ENCODE data around the gene GTSE1.

Gene GTSE1

GRCh38 chr22:46370584-46371291 is 74.1 kb downstream of the GTSE1 start:
- Mint-ChIP-seq H3K4me3 (no peak overlapping the region), H3K9me3 (peaks cover 1 to 2% of the 10 kb centered on the region in 2 donors), H3K27ac (no peak overlapping the region), H3K4me1 (peaks cover 12 to 24% of the 10 kb centered on the region in 2 donors), H3K36me3 (peaks cover 7 to 22% of the 10 kb centered on the region in 2 donors), H3K27me3 (peaks cover 21 to 50% of the 10 kb centered on the region in 2 donors)
- DNase-seq (no peak), ATAC-seq (replicated peaks) (no peak)

- Mint-ChIP-seq H3K4me3 (no peak overlapping the region), H3K27ac (no peak overlapping the region), H3K4me1 (peaks cover 12 to 24% of the 10 kb centered on the region in 2 donors)
These were observed 75.1 kb downstream of the GTSE1 start for GRCh38 chr22:46371623-46372226.

GRCh38 chr22:46372686-46373085 is 76.0 kb downstream of the GTSE1 start:
- Mint-ChIP-seq H3K36me3 (peaks cover 24 to 42% of the 10 kb centered on the region in 2 donors), H3K4me1 (peaks cover 12 to 23% of the 10 kb centered on the region in 2 donors), H3K4me3 (no peak overlapping the region), H3K27me3 (peaks cover 23 to 54% of the 10 kb centered on the region in 2 donors), H3K27ac (no peak overlapping the region), H3K9me3 (peaks cover 10 to 13% of the 10 kb centered on the region in 2 donors)
- ATAC-seq (replicated peaks), result no peak
- DNase-seq, result no peak

More at GRCh38 chr22:46371623-46372226, 75.1 kb downstream of the GTSE1 start:
- ATAC-seq (replicated peaks), result no peak
- H3K36me3 Mint-ChIP-seq, result peaks cover 17 to 32% of the 10 kb centered on the region in 2 donors
- peaks cover 7 to 8% of the 10 kb centered on the region in 2 donors for H3K9me3 Mint-ChIP-seq
- H3K27me3 Mint-ChIP-seq, result peaks cover 24 to 57% of the 10 kb centered on the region in 2 donors
- DNase-seq, result no peak

GRCh38 chr22:46373159-46373558 is 76.5 kb downstream of the GTSE1 start:
- peaks cover 27 to 44% of the 10 kb centered on the region in 2 donors for H3K36me3 Mint-ChIP-seq
- ATAC-seq (replicated peaks), result no peak
- H3K4me1 Mint-ChIP-seq, result peaks cover 12 to 21% of the 10 kb centered on the region in 2 donors
- H3K4me3 Mint-ChIP-seq, result no peak overlapping the region
- DNase-seq, result no peak
- peaks cover 19 to 49% of the 10 kb centered on the region in 2 donors for H3K27me3 Mint-ChIP-seq
- peaks cover 10 to 13% of the 10 kb centered on the region in 2 donors for H3K9me3 Mint-ChIP-seq
- no peak overlapping the region for H3K27ac Mint-ChIP-seq

- Mint-ChIP-seq H3K27me3 (peaks cover 19 to 40% of the 10 kb centered on the region in 2 donors), H3K4me1 (peaks cover 12 to 21% of the 10 kb centered on the region in 2 donors), H3K9me3 (peaks cover 10 to 13% of the 10 kb centered on the region in 2 donors), H3K27ac (no peak overlapping the region), H3K36me3 (peaks cover 36 to 49% of the 10 kb centered on the region in 2 donors), H3K4me3 (no peak overlapping the region)
- DNase-seq, result no peak
- peak; percentile 70 to 83 for ATAC-seq (replicated peaks)
These were observed 77.4 kb downstream of the GTSE1 start for GRCh38 chr22:46373921-46374662.

- H3K4me1 Mint-ChIP-seq, result peaks cover 12 to 21% of the 10 kb centered on the region in 2 donors
These were observed 78.2 kb downstream of the GTSE1 start for GRCh38 chr22:46374663-46375474.

GRCh38 chr22:46376111-46376510 is 79.4 kb downstream of the GTSE1 start:
- Mint-ChIP-seq H3K9me3 (peaks cover 10 to 13% of the 10 kb centered on the region in 2 donors), H3K27ac (no peak overlapping the region), H3K36me3 (peaks cover 48 to 67% of the 10 kb centered on the region in 2 donors), H3K4me3 (no peak overlapping the region), H3K27me3 (peaks cover 22 to 42% of the 10 kb centered on the region in 2 donors), H3K4me1 (peaks cover 12 to 21% of the 10 kb centered on the region in 2 donors)
- DNase-seq (no peak), ATAC-seq (replicated peaks) (no peak)

More at GRCh38 chr22:46374663-46375474, 78.2 kb downstream of the GTSE1 start:
- peaks cover 39 to 54% of the 10 kb centered on the region in 2 donors for H3K36me3 Mint-ChIP-seq
- no peak overlapping the region for H3K4me3 Mint-ChIP-seq
- H3K27me3 Mint-ChIP-seq, result peaks cover 19 to 37% of the 10 kb centered on the region in 2 donors
- peaks cover 10 to 13% of the 10 kb centered on the region in 2 donors for H3K9me3 Mint-ChIP-seq
- DNase-seq (no peak), ATAC-seq (replicated peaks) (no peak)
- H3K27ac Mint-ChIP-seq, result no peak overlapping the region

GRCh38 chr22:46376908-46377524 is 80.3 kb downstream of the GTSE1 start:
- Mint-ChIP-seq H3K9me3 (peaks cover 10 to 13% of the 10 kb centered on the region in 2 donors), H3K4me3 (no peak overlapping the region), H3K4me1 (peaks cover 12 to 15% of the 10 kb centered on the region in 2 donors), H3K27ac (no peak overlapping the region), H3K36me3 (peaks cover 54 to 66% of the 10 kb centered on the region in 2 donors), H3K27me3 (peaks cover 15 to 37% of the 10 kb centered on the region in 2 donors)
- DNase-seq (no peak), ATAC-seq (replicated peaks) (no peak)

GRCh38 chr22:46377525-46378425 is 81.1 kb downstream of the GTSE1 start:
- no peak for DNase-seq
- peaks cover 10 to 13% of the 10 kb centered on the region in 2 donors for H3K9me3 Mint-ChIP-seq
- peaks cover 13 to 30% of the 10 kb centered on the region in 2 donors for H3K27me3 Mint-ChIP-seq
- H3K27ac Mint-ChIP-seq, result no peak overlapping the region
- peaks cover 12 to 14% of the 10 kb centered on the region in 2 donors for H3K4me1 Mint-ChIP-seq
- ATAC-seq (replicated peaks), result no peak
- H3K36me3 Mint-ChIP-seq, result peaks cover 58 to 67% of the 10 kb centered on the region in 2 donors
- H3K4me3 Mint-ChIP-seq, result no peak overlapping the region

GRCh38 chr22:46378426-46379065 is 81.9 kb downstream of the GTSE1 start:
- peaks cover 13 to 26% of the 10 kb centered on the region in 2 donors for H3K27me3 Mint-ChIP-seq
- peaks cover 11 to 12% of the 10 kb centered on the region in 2 donors for H3K4me1 Mint-ChIP-seq
- ATAC-seq (replicated peaks), result no peak
- H3K27ac Mint-ChIP-seq, result no peak overlapping the region
- no peak for DNase-seq
- peaks cover 10 to 13% of the 10 kb centered on the region in 2 donors for H3K9me3 Mint-ChIP-seq
- H3K36me3 Mint-ChIP-seq, result peaks cover 61 to 67% of the 10 kb centered on the region in 2 donors
- H3K4me3 Mint-ChIP-seq, result no peak overlapping the region

- peaks cover 13 to 26% of the 10 kb centered on the region in 2 donors for H3K27me3 Mint-ChIP-seq
- H3K9me3 Mint-ChIP-seq, result peaks cover 10 to 13% of the 10 kb centered on the region in 2 donors
- peaks cover 63 to 67% of the 10 kb centered on the region in 2 donors for H3K36me3 Mint-ChIP-seq
- DNase-seq, result no peak
- peaks cover 4 to 5% of the 10 kb centered on the region in 2 donors for H3K4me1 Mint-ChIP-seq
- no peak overlapping the region for H3K4me3 Mint-ChIP-seq
- ATAC-seq (replicated peaks), result no peak
- H3K27ac Mint-ChIP-seq, result no peak overlapping the region
These were observed 82.6 kb downstream of the GTSE1 start for GRCh38 chr22:46379066-46379930.

All from stimulated activated naive B cell treated with anti-CD40 and anti-IgM and Interleukin-4, amounts not matched to agents 10 μg/mL and 1 μg/mL and 100 μg/mL, for 72 hours (primary cell).